ENCODE results near the gene ZDHHC3. TPM values are rescaled to one million over a fixed set of nuclear protein-coding genes. Genes with fewer than 3 reads are reported as not detected.

Gene ZDHHC3
- total and polyA plus RNA-seq, 5 experiments from 2014 or later: 28.0 to 48.4 (median 35.7) TPM

DNA sequence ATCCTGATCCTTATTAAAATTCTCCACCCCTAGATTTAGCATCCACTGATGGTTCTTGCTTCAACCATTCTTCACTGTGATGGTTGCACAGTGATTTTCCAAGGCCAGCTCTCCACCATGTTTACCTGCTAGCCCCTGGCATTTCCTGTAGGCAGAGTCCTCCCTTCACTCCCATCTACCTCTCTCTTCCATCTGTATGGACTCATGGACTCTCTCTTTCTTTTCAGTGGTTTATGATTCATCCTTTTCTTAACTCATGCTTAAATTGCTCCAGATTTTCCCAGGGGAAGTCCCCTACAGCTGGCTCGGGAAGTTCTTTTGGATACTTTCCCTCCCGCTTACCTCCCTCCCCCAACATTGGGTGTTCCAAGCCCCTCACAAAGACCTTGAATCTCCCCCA is 82.9 kb downstream of the ZDHHC3 start:
- Mint-ChIP-seq H3K27me3 (peaks cover 0 to 4% (median 0%) of the 10 kb centered on the region in 5 donors), H3K4me1 (no peaks in the 10 kb centered on the region), H3K9me3 (no peaks in the 10 kb centered on the region), H3K27ac (no peak overlapping the region), H3K36me3 (no peaks in the 10 kb centered on the region), H3K4me3 (no peak overlapping the region)
- ATAC-seq: no peak
- no peak for DNase-seq
- POLR2A ChIA-PET: no interaction called here

DNA sequence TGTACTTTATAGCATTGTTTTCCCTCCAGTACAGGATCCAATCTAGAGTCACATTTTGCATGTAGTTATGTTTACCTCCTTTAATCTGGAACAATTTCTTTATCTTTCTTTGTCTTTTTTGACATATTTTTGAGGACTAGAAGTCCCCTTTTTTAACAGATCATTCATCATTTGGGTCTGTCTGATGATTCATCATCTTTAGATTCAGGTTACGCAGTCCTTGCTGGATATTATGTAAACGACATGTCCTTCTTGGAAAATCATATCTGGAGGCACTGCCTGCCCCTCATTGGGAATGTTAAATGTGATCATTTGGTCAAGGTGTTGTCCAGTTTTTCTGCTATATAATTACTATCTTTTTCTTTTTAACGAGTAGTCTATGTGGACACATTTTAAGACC is 83.3 kb downstream of the ZDHHC3 start:
- peaks cover 0 to 4% (median 0%) of the 10 kb centered on the region in 5 donors for H3K27me3 Mint-ChIP-seq

DNA sequence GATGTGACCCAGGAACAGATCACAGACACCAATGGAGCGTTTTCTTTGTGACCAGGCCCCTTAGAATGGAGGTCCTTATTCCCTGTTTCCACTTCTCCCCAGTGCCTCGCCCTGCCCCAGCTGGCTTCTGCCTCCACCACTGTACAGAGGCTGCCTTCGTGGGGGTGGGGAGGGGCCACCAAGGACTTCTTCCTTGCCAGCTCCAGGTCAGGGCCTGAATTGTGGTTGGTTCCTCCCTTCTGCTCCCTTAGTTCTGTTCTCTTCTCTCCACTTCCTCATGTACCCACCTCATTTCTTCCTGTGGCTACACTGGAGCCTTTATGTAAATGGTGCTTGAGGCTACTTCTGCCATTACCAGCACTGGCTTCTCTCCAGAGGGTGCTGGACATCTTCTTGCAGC is 85.1 kb downstream of the ZDHHC3 start:
- no peaks in the 10 kb centered on the region for H3K4me1 Mint-ChIP-seq
- peak overlapping the region in 1 of 10 donors; percentile 9 for H3K27ac Mint-ChIP-seq
- H3K27me3 Mint-ChIP-seq: peaks cover 2 to 17% (median 6%) of the 10 kb centered on the region in 5 donors
- ATAC-seq: no peak
- no peaks in the 10 kb centered on the region for H3K36me3 Mint-ChIP-seq
- DNase-seq: no peak
- POLR2A ChIA-PET: no interaction called here
- H3K9me3 Mint-ChIP-seq: no peaks in the 10 kb centered on the region
- no peak overlapping the region for H3K4me3 Mint-ChIP-seq

More for the DNA sequence above, 83.3 kb downstream of the ZDHHC3 start:
- Mint-ChIP-seq H3K27ac (no peak overlapping the region), H3K4me1 (no peaks in the 10 kb centered on the region), H3K9me3 (no peaks in the 10 kb centered on the region), H3K4me3 (no peak overlapping the region), H3K36me3 (no peaks in the 10 kb centered on the region)
- ATAC-seq: no peak
- POLR2A ChIA-PET: no interaction called here
- no peak for DNase-seq

DNA sequence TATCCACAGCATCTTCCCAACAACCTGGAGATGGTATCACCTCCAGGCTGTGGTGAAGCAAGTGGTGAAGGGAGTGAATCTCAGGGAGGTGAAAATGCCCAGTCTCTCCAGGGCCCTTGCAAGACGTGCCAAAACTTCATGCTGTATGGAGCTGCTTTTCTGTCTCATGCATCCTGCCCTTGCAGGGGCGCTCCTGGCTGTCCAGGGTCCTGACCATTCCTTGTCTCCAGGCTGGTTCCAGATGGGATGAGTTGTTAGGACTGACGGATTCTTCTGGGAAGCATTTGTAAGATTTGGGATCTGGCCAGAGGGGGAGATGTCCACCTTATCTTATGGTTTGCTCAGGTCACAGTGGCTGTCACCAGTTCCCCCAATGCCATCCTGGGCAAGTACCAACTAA is 85.7 kb downstream of the ZDHHC3 start:
- DNase-seq: no peak
- H3K9me3 Mint-ChIP-seq: no peaks in the 10 kb centered on the region
- peaks cover 3 to 23% (median 10%) of the 10 kb centered on the region in 5 donors for H3K27me3 Mint-ChIP-seq
- H3K4me3 Mint-ChIP-seq: no peak overlapping the region
- POLR2A ChIA-PET: no interaction called here
- peak overlapping the region in 1 of 10 donors; percentile 6 for H3K27ac Mint-ChIP-seq
- no peaks in the 10 kb centered on the region for H3K4me1 Mint-ChIP-seq
- no peaks in the 10 kb centered on the region for H3K36me3 Mint-ChIP-seq
- ATAC-seq: no peak

DNA sequence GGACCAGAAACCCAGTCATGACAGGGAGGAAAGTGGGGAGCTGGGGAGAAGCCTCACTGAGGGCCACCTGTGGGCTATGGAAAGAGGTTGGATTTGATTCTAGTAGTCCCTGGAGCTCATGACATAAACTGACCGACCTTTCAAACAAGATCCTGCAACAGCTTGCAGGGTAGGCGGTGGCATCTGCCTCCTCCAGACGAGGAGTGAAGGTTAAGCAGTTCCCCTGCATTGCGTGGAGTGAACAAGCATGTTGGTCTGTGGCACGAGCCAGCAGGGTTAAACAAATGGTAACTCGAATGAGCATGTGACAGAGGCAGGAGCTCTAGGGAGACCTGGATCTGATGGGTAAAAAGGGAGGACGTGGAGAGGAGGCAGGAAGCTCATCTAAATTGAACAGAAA is 88.9 kb downstream of the ZDHHC3 start:
- ATAC-seq (no peak), DNase-seq (no peak)
- H3K27ac Mint-ChIP-seq: no peak overlapping the region
- H3K4me1 Mint-ChIP-seq: no peaks in the 10 kb centered on the region
- H3K9me3 Mint-ChIP-seq: no peaks in the 10 kb centered on the region
- POLR2A ChIA-PET: no interaction called here
- peaks cover 8 to 35% (median 17%) of the 10 kb centered on the region in 5 donors for H3K27me3 Mint-ChIP-seq
- H3K4me3 Mint-ChIP-seq: no peak overlapping the region
- no peaks in the 10 kb centered on the region for H3K36me3 Mint-ChIP-seq

DNA sequence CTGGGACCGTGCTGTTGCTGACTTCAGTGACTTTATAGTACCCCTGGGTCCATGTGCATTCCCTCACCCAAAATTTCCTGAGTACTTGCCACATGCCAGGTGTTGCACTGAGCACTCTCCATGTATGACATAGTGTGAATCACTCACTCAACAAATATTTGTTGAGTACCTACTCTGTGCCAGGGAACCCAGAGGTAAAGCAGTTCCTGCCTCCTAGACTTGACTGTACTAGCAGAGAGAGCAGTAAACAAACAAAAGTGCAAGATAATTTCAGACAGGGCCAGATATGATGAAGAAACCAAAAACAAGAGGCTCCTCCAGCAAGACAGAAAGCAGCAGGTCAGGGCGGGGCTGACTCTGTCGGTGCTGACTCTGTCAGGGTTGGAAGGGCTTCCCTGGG is 89.4 kb downstream of the ZDHHC3 start:
- peaks cover 8 to 35% (median 17%) of the 10 kb centered on the region in 5 donors for H3K27me3 Mint-ChIP-seq
- H3K4me1 Mint-ChIP-seq: no peaks in the 10 kb centered on the region
- DNase-seq (no peak), ATAC-seq (no peak)
- no peak overlapping the region for H3K27ac Mint-ChIP-seq
- POLR2A ChIA-PET: no interaction called here
- no peaks in the 10 kb centered on the region for H3K36me3 Mint-ChIP-seq
- no peaks in the 10 kb centered on the region for H3K9me3 Mint-ChIP-seq
- no peak overlapping the region for H3K4me3 Mint-ChIP-seq

DNA sequence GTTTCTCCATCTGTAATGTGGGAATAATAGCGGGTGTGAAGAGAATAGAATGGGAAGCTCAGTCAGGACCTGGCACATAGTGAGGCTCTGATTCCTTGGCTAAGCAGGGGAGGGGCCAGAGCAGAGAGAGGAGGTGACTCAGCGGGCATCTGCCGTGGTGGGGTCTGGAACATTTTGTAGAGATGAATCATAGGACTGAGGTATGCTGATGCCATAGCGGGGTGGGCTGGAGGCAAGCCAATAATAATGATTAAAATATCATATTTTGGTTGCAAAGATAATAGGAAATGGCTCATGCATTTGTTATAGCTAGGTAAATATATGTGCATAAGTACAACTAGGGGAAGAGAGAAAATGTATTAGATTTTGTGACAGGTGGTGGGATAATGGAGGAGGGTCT is 90.4 kb downstream of the ZDHHC3 start:
- no peaks in the 10 kb centered on the region for H3K9me3 Mint-ChIP-seq
- H3K36me3 Mint-ChIP-seq: no peaks in the 10 kb centered on the region
- no peak overlapping the region for H3K4me3 Mint-ChIP-seq
- DNase-seq: no peak
- H3K27me3 Mint-ChIP-seq: peaks cover 8 to 35% (median 17%) of the 10 kb centered on the region in 5 donors
- POLR2A ChIA-PET: no interaction called here
- H3K4me1 Mint-ChIP-seq: no peaks in the 10 kb centered on the region
- ATAC-seq: no peak
- no peak overlapping the region for H3K27ac Mint-ChIP-seq

DNA sequence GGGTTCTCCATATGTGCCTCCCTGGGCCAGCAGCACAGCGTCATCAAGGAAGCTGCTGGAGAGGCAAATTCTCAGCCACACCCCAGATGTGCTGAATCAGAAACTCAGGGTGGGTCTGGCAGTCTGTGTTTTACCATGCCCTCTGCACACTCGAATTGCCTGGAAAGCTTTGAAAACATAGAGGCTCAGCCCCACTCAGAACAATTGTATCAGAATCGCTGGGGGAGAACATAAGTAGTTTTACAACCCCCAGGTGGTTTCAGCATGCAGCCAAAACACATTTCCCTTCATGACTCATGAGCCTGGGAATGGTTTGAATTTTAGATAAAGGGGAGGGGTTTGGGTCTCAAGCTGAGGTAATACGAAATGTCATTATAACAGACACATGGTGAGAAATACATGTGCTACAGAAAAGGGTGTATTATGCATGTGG is 92.0 kb downstream of the ZDHHC3 start:
- POLR2A ChIA-PET: no interaction called here
- no peaks in the 10 kb centered on the region for H3K36me3 Mint-ChIP-seq
- no peaks in the 10 kb centered on the region for H3K9me3 Mint-ChIP-seq
- ATAC-seq: no peak
- H3K27ac Mint-ChIP-seq: no peak overlapping the region
- H3K27me3 Mint-ChIP-seq: peaks cover 8 to 35% (median 17%) of the 10 kb centered on the region in 5 donors
- H3K4me1 Mint-ChIP-seq: no peaks in the 10 kb centered on the region
- DNase-seq: no peak
- no peak overlapping the region for H3K4me3 Mint-ChIP-seq

DNA sequence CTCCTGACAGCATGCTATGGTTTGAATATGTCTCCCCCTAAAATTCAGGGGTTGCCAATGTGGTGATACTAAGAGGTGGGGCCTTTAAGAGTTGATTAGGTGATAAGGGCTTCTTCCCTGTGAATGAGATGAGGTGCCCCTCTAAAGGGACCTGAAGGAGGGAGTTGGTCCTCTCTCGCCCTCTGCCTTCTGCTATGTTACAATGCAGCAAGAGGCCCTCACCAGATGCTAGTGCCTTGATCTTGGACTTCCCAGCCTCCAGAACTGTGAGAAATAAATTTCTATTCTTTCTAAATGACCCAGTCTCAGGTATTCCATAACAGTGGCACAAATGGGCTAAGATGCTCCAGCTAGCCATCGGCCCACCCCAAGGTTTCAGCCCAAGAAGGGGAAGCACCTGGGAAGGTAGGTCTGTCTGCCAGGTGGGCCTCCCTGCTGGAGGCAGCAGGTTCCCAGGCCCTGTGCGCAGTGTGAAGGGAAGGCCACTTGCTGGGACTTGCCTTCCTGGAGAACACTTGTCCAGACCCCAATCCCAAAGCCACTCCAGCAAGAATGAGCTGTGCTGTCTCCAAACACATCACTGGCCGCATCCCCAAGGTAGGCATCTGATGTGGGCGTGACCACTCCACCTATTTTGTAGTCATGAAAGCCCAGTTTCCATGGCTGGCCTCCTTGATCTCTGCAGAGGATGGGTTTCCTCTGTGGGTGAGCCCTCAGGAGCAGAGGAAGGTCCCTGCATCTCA is 92.6 kb downstream of the ZDHHC3 start:
- H3K36me3 Mint-ChIP-seq: no peaks in the 10 kb centered on the region
- H3K9me3 Mint-ChIP-seq: no peaks in the 10 kb centered on the region
- DNase-seq (no peak), ATAC-seq (no peak)
- no peak overlapping the region for H3K27ac Mint-ChIP-seq
- POLR2A ChIA-PET: interaction anchor here (0.5 kb wide), 1 partner anchor 50 kb away, joined by 4 read pairs; no protein-coding TSS in a partner anchor
- peaks cover 10 to 35% (median 17%) of the 10 kb centered on the region in 5 donors for H3K27me3 Mint-ChIP-seq
- no peaks in the 10 kb centered on the region for H3K4me1 Mint-ChIP-seq
- no peak overlapping the region for H3K4me3 Mint-ChIP-seq

DNA sequence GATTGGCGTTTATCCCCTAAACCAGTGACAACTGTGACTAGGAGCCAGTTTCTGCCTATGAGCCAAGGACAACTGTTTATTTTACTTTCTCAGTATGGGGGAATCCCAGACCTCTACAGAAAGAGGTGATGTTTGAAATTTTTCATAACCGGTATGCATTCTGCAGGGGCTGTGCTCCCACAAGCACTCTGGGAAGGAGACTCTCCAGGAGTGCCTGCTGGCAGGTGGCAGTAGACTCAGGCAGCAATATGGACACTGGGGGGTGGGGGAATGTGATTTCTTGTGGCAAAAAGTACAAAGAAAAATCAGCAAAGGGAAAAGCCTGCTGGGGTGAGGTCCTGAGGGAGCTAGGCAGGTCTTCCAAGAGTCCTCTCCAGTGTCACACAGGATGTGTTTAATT is 95.7 kb downstream of the ZDHHC3 start:
- ATAC-seq: no peak
- POLR2A ChIA-PET: no interaction called here
- Mint-ChIP-seq H3K9me3 (no peaks in the 10 kb centered on the region), H3K36me3 (no peaks in the 10 kb centered on the region), H3K27ac (no peak overlapping the region), H3K4me3 (no peak overlapping the region), H3K4me1 (no peaks in the 10 kb centered on the region), H3K27me3 (peaks cover 4 to 15% (median 8%) of the 10 kb centered on the region in 5 donors)
- no peak for DNase-seq

DNA sequence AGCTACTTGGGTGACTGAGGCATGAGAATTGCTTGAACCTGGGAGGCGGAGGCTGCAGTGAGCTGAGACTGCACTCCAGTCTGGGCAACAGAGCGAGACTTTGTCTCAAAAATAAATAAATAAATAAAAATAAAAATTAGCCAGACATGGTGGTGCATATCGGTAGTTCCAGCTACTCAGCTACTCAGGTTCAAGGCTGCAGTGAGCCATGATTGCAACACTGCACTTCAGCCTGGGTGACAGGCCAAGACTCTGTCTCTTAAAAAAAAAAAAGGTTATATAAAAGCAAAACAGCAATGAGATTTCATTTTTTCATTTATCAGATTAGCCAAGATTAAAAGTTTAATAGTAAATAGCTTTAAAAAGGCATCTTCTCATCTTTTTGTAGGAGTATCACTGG is 98.6 kb downstream of the ZDHHC3 start:
- POLR2A ChIA-PET: interaction anchor here (0.9 kb wide), 1 partner anchor 11 kb away, joined by 3 read pairs; no protein-coding TSS in a partner anchor
- H3K4me3 Mint-ChIP-seq: no peak overlapping the region
- peaks cover 0 to 4% (median under 1%) of the 10 kb centered on the region in 5 donors for H3K27me3 Mint-ChIP-seq
- H3K27ac Mint-ChIP-seq: no peak overlapping the region
- DNase-seq: no peak
- no peak for ATAC-seq
- H3K4me1 Mint-ChIP-seq: no peaks in the 10 kb centered on the region
- H3K36me3 Mint-ChIP-seq: no peaks in the 10 kb centered on the region
- H3K9me3 Mint-ChIP-seq: no peaks in the 10 kb centered on the region

DNA sequence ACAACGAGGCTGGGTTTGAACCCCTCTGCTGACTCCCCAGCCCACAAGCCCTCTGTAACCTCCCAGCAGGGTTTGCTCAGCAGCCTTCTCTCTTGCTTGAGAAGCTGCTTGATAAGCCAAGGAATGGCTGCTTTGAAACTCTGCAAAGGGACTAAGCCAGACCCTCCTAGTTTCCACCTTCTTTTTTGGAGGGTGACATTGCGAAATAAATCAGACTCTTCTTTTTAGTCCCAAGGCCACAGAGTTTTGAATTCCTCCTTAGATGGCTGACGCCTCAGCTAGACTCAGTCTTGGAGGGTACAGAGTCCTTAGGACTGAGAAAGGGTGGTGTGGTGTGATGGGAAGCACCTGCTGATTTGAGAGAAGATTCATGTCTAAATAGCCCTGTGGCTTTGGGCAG is 100.4 kb downstream of the ZDHHC3 start:
- no peak for ATAC-seq
- POLR2A ChIA-PET: interaction anchor here (0.5 kb wide), 1 partner anchor 252 kb away, joined by 7 read pairs; no protein-coding TSS in a partner anchor
- H3K27me3 Mint-ChIP-seq: peaks cover 0 to 3% (median 0%) of the 10 kb centered on the region in 5 donors

More for the DNA sequence above, 100.4 kb downstream of the ZDHHC3 start:
- DNase-seq: no peak
- Mint-ChIP-seq H3K27ac (no peak overlapping the region), H3K9me3 (no peaks in the 10 kb centered on the region), H3K36me3 (no peaks in the 10 kb centered on the region), H3K4me1 (no peaks in the 10 kb centered on the region), H3K4me3 (no peak overlapping the region)
